Progenitor cell of endocrine pancreas (in vitro differentiated cells): ENCODE measurements around the gene PRSS38. TPM values are rescaled to one million over a fixed set of nuclear protein-coding genes. Genes with fewer than 3 reads are reported as not detected.
A peak's percentile ranks its signal among the peaks of the same experiment; 100 is the strongest.

ENCODE experiments used
- DNase-seq: peaks from one replicate; pipeline ENCODE4 v3.0.0; 2021; ENCODE audit warnings: low spot score; ENCODE audit not compliant: unreplicated experiment
- H3K27ac Mint-ChIP-seq: 2 replicates; pipeline ENCODE4 v1.8.0; 2021; ENCODE audit warnings: mild to moderate bottlenecking, moderate library complexity, mixed read lengths
- H3K27me3 Mint-ChIP-seq: 2 replicates; pipeline ENCODE4 v1.8.0; 2021; ENCODE audit warnings: mixed read lengths
- H3K36me3 Mint-ChIP-seq: 2 replicates; pipeline ENCODE4 v1.8.0; 2022; ENCODE audit warnings: mixed read lengths; ENCODE audit not compliant: insufficient read depth
- H3K4me1 Mint-ChIP-seq: 2 replicates; pipeline ENCODE4 v1.8.0; 2021; ENCODE audit warnings: low read depth, mixed read lengths
- H3K4me3 Mint-ChIP-seq: 2 replicates; pipeline ENCODE4 v1.8.0; 2021; ENCODE audit warnings: low read depth, mild to moderate bottlenecking, moderate library complexity, mixed read lengths
- H3K9me3 Mint-ChIP-seq: 2 replicates; pipeline ENCODE4 v1.8.0; 2021; ENCODE audit warnings: low read depth, mixed read lengths
- CTCF ChIP-seq: fragments of 200-600 bp; sonication (generic); IDR thresholded peaks from one replicate; pipeline ENCODE4 v1.5.0; 2021; ENCODE audit warnings: antibody characterized with exemption, mild to moderate bottlenecking; ENCODE audit not compliant: unreplicated experiment
- total RNA-seq: library from RNA; stranded (reverse); gene quantifications from 2 replicates; pipeline ENCODE4 v1.2.1, GENCODE V29; 2021

Gene PRSS38
- total RNA-seq, 1 donor from 2014 or later, result not detected

GRCh38 chr1:227891223-227891954 is 75.9 kb downstream of the PRSS38 start:
- H3K4me1 Mint-ChIP-seq, result peaks cover 3% of the 10 kb centered on the region
- TF ChIP-seq CTCF, result no peak
- H3K27ac Mint-ChIP-seq, result no peak overlapping the region

GRCh38 chr1:227891955-227892488 is 76.5 kb downstream of the PRSS38 start:
- Mint-ChIP-seq H3K27ac (no peak overlapping the region), H3K4me1 (peaks cover 3% of the 10 kb centered on the region), H3K36me3 (no peaks in the 10 kb centered on the region), H3K9me3 (no peaks in the 10 kb centered on the region), H3K27me3 (peaks cover 4% of the 10 kb centered on the region), H3K4me3 (no peak overlapping the region)
- DNase-seq, result peak; percentile 9
- TF ChIP-seq CTCF, result no peak

More at GRCh38 chr1:227891223-227891954, 75.9 kb downstream of the PRSS38 start:
- no peaks in the 10 kb centered on the region for H3K36me3 Mint-ChIP-seq
- H3K4me3 Mint-ChIP-seq, result no peak overlapping the region
- H3K27me3 Mint-ChIP-seq, result peaks cover 4% of the 10 kb centered on the region
- no peaks in the 10 kb centered on the region for H3K9me3 Mint-ChIP-seq
- DNase-seq, result peak; percentile 6

GRCh38 chr1:227892489-227893299 is 77.2 kb downstream of the PRSS38 start:
- Mint-ChIP-seq H3K27me3 (peaks cover 4% of the 10 kb centered on the region), H3K4me3 (no peak overlapping the region), H3K27ac (no peak overlapping the region), H3K36me3 (no peaks in the 10 kb centered on the region), H3K4me1 (peaks cover 3% of the 10 kb centered on the region), H3K9me3 (no peaks in the 10 kb centered on the region)
- TF ChIP-seq CTCF, result no peak
- peak; percentile 8 for DNase-seq

GRCh38 chr1:227893300-227893948 is 77.9 kb downstream of the PRSS38 start:
- Mint-ChIP-seq H3K4me3 (no peak overlapping the region), H3K27me3 (peaks cover 4% of the 10 kb centered on the region), H3K36me3 (no peaks in the 10 kb centered on the region), H3K9me3 (no peaks in the 10 kb centered on the region), H3K27ac (no peak overlapping the region), H3K4me1 (peaks cover 1% of the 10 kb centered on the region)
- DNase-seq, result peak; percentile 5
- TF ChIP-seq CTCF, result no peak
